DMS153 treated with DMSO at 0.1 percent for 48 hours (cell line): ENCODE results near the gene RBM33.

Experiments
- DNase-seq: peaks from one replicate; lab custom pipeline; 2025; ENCODE audit not compliant: unreplicated experiment; lab: John Stamatoyannopoulos, UW

RBM33 gene

GRCh38 chr7:155763691-155764437, 119.4 kb downstream of the RBM33 start:
- DNase-seq: no peak

GRCh38 chr7:155764438-155764793, 120.0 kb downstream of the RBM33 start:
- no peak for DNase-seq

GRCh38 chr7:155765458-155765857, 121.0 kb downstream of the RBM33 start:
- no peak for DNase-seq

GRCh38 chr7:155766386-155766785, 121.9 kb downstream of the RBM33 start:
- no peak for DNase-seq

GRCh38 chr7:155766966-155767916, 122.8 kb downstream of the RBM33 start:
- no peak for DNase-seq

DNA sequence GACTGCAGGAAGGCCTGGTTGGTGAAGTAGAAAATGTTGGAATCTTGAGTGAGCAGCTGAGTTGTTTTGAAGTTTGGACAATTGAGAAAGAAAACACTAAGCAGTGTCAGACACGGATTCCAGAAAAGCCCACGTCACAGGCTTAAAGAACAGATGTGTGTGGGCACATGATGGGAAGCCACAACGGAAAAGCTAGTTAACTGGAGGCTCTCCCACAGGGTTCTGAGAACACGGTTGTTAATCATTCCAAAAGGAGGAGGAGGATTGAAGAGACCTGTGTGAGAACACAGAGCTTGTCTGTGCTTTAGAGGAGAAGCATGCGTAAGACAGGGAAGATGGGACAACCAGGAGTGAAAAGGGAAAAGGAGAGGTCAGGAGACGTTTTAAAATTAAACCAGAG, 125.2 kb downstream of the RBM33 start:
- no peak for DNase-seq

GRCh38 chr7:155770241-155770640, 125.8 kb downstream of the RBM33 start:
- no peak for DNase-seq

GRCh38 chr7:155773531-155773930, 129.1 kb downstream of the RBM33 start:
- no peak for DNase-seq

DNA sequence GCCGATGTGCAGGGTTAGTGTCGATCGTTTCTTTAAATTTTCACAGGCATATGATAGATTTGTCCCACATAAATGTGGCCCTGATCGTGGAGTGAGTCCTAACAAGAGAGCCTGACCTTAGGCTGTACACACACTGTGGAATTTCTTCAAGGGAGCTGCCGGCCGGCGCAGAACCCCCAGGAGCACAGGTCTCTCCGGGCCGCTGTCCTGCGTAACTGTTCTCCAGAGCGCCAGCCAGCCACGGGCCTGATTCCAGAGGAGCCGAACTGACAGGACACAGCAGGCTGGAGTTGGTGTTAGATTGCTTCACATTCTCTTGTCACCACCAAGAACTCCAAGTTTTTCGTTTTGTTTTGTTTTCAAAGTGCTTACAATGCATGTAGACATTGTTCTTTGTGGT, 130.5 kb downstream of the RBM33 start:
- DNase-seq: no peak

DNA sequence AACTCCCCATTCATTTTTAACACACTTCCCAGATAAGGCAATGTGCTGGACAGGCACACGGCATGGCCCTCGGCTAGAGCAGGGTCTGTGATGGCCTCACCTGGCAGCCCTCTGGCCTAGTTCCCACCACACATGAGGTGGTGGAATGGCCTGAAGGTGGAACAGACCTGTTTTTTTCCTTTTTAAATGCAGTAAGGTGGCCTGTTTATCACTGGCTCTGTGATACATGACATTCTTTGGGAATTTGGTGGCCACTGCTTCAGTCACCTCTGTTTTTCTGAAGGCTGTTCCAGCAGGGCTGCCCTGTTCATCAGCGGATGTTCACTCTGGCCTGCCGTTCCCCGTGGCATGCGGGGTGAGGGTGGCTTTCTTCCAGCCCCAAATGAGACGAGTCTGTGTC, 131.2 kb downstream of the RBM33 start:
- DNase-seq: no peak

- DNase-seq: no peak
Observed at GRCh38 chr7:155776606-155777005, 132.1 kb downstream of the RBM33 start.

GRCh38 chr7:155778349-155778748, 133.9 kb downstream of the RBM33 start:
- DNase-seq: no peak

DNA sequence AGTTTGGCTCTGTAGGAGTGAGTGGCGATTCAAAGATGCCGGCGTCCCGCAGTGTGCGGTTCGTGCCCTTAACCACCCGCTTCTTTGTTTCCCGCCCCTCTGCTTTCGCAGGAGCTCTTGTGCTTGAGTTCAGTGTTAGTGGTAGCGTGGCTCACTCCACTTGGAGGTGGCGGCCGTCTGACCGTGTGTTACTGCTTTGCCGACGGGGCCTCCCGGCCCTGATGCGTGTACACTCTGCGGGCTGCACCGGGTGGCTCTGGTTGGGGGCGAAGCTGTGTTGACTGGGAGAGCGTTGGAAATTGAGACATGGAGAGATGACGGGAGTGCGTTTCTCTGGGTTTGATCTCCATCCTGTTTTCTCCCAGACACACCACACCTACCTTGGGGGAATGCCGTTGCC, 136.4 kb downstream of the RBM33 start:
- DNase-seq: no peak

DNA sequence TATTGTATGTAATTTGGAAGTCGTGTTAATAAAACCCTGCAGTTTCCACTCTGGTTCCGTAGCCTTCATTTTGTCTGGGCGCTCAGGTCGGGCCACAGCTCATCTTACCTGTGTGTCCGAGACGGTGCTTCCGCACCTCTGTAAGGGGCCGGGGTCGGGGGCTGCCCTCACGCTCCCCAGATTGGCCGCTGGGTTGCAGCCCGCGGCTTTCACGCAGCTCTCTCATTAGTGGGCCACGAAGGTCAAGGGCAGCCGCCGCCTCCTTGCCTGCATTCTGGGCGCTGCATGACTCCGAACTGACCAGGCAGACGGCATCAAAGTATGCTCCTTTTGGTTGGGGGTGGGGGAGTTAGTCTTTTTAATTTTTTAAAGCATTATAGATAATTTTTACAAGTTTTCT, 137.0 kb downstream of the RBM33 start:
- no peak for DNase-seq

GRCh38 chr7:155782466-155782865, 138.0 kb downstream of the RBM33 start:
- no peak for DNase-seq

- DNase-seq: no peak
Observed at GRCh38 chr7:155785536-155785935, 141.1 kb downstream of the RBM33 start.

DNA sequence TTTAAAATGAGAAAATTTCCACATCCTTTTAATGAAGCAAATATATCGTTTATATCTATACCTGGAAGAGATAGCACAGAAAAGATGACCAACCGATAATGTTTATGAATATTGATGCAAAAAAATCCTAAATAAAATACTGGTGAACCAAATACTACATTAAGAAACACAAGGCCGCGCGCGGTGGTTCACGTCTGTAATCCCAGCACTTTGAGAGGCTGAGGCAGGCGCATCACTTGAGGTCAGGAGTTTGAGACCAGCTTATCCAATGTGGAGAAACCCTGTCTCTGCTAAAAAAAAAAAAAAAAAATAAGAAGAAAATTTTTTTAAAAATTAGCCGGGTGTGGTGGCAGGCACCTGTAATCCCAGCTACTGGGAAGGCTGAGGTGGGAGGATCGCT, 142.0 kb downstream of the RBM33 start:
- DNase-seq: no peak

DNA sequence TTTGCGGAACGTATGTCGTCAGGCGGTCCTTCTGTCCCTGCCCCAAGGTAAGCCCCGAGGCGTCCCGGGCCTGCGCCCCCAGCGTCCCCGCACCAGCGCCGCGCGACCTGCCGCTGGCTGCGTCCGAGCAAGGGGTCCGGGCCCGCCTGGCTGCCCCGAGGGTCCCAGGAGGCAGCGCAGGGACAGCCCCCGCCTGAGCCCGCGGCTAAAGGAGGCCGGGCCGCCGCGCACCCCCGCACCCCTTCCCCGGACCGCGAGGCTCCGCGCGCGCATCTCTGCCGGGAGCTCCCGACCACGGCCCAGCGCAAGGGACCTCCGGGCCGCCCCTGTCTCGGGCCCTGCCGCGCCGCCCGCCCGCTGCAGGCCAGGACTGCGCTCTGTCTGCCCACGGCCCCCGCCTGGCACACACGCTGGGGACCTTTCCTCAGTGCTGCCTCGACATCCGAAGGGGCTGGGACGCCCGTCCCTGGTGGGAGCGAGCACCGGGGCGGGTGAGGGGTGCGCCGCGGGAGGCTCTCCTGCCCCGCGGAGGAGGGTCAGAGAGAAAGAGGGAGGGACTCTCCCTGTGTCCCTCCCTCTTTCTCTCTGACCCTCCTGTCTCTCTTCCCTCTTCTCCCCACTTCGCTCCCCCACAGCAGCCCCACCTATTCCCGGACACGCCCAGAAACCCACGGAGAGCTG, 142.8 kb downstream of the RBM33 start:
- no peak for DNase-seq

DNA sequence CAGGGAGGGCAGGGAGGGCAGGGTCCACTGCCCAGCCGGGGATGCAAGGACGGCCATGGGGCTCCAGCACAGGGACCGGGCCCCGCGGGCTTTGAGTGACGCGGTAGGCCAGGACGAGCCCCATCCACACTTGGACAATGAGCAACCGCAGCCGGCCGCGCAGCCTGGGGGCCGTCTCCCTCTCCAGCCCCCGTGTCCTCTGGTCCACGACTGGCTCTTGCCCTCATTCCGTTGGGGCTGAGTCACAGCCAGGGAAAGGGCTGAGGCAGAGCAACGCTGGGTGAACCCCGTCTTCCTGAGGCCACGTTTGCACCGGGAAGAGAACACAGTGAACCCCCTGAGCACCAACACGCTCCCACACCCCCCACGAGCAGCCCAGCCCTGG, 144.1 kb downstream of the RBM33 start:
- DNase-seq: no peak

DNA sequence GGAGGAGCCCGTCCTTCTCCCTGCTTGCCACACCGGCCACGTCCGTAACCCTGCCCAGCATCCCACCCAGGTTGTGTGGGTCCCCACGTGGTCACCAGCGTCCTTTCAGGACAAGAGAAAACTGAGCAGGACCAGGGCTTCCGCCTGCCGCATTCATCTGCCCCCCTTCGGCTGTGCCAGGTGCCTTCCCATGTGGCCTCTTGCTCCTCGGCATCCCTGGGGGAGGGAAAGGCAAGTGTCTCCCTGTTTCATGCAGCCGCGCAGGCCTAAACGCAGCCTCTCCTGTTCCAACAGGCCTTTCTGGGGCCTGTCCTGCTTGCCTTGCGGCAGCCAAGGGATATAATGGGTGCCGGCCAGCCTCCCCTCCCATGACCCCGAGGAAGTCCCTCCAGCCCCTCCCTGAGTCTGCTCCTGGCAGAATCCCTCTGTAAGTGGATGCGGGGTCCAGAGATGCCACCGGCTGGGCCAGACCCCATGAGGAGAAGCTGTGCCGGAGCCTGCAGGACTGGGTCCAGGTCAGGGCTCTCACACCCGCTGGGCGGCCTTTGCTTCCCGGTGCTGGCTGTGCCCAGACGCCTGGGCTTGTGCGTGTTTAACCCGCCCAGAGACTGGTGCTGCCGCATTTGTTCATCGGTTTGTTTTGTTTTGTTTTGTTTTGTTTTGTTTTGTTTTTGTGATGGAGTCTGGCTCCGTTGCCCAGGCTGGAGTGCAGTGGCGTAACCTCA, 144.7 kb downstream of the RBM33 start:
- no peak for DNase-seq

- DNase-seq: no peak
Observed at GRCh38 chr7:155790666-155791065, 146.2 kb downstream of the RBM33 start.
